GM19463 (cell line): ENCODE results near the gene FCRL6.

Experiments used
- ATAC-seq: cut with Tn5 transposase; IDR thresholded peaks from one replicate; pipeline ENCODE4 v1.9.1; 2021; ENCODE audit warnings: mild to moderate bottlenecking, moderate library complexity; ENCODE audit not compliant: unreplicated experiment

FCRL6 gene

GRCh38 chr1:159859767-159860322, 57.7 kb downstream of the FCRL6 start:
- no peak for ATAC-seq

DNA sequence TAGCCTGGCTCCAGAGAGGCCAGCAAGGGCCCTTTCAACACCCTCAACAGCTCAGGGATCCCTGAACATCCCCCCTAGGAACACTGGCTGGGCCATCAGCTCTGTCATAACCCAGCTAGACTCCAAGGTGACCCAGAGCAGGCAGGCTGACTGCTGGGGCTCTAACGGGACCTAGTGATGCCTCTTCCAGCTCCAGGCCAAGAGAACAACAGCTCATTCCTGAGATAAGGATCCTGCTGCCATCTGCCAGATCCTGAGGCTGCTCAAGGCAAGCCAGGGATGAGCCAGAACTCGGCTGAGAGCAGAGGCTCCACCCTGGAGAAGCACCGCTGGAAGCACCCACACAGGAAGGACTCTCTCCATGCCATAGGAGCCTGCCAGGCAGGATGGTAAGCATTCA, 58.3 kb downstream of the FCRL6 start:
- no peak for ATAC-seq

DNA sequence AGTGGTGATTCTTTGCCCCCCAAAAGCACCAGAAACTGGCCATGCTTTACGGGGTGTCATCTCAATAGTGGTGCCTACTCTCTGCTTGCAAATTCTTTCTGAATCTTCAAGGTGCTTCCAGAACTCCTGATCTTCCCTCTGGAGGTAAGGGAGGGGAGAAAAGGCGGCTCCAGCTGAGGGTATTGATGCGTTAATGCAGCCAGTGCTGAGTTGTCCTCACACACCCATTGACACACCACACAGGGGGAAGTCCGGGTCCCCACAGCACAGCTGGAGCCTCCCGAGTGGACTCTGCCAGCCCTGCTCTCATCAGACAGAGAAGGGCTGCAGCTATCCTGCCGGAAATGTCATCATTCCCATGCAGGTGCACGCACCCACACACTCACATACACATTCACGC, 59.1 kb downstream of the FCRL6 start:
- ATAC-seq, result no peak

DNA sequence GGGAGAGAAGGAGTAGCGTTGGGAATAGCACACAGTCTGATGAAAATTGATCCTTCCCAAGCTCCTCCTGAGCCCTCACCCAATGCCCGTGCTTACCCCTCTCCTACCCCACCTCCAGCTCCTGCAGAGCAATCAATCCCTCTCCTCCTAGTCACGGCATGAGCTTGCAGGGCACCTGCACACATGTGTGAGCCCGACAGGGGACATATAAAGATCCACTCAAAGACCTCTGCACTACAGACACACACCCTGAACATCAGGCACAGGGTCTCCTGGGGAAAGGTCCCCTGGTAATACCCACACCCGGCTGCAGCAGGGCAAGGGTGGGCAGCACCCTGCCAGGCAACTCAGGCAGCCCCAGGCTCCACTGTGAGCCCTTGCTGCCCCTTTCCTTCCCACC, 59.9 kb downstream of the FCRL6 start:
- ATAC-seq, result no peak

- no peak for ATAC-seq
These were observed 60.4 kb downstream of the FCRL6 start, which contains the start of gene VSIG8 for GRCh38 chr1:159862557-159862956. Gene VSIG8, minus strand, starts transcription at chr1:159862657. Its CDS starts 136 bp downstream, at chr1:159862521.

DNA sequence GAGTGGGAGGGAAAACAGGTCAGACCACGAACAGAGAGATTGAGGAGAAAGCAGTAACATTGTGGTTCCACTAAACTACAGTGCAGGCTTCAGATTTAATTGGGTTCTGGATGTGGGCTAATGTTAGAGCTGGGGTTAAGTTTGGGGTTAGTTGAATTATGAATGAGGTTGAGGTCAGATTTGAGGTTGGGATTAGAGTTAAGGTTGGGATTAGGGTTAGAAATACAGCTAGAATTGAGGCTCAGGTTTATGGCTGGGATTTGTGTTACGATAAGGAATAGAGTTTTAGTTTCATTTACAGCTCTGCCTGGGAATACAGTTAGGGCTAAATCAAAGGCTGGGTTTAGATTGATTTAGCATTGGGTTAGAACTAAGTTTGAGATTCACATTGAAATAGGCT, 62.1 kb downstream of the FCRL6 start:
- no peak for ATAC-seq
